SW 1271 (cell line): Measurements from ENCODE around the gene CRELD1.
"Not testable (repeated sequence)": the region's sequence is repeated elsewhere in the genome, so short reads cannot be mapped to it uniquely, and the experiment has no call there.

Source experiments
- DNase-seq, 2 experiments: peaks; one replicate each; lab custom pipeline; 2025; lab: John Stamatoyannopoulos, UW

Gene CRELD1

GRCh38 chr3:9934993-9935392 is 1.4 kb downstream of the CRELD1 start:
- DNase-seq = no peak

- DNase-seq = no peak
Observed at GRCh38 chr3:9935966-9936510, 2.4 kb downstream of the CRELD1 start.

GRCh38 chr3:9937486-9938238 is 4.0 kb downstream of the CRELD1 start:
- no peak for DNase-seq

- DNase-seq = no peak
Observed at GRCh38 chr3:9938966-9939365, 5.3 kb downstream of the CRELD1 start.

GRCh38 chr3:9939906-9940305 is 6.3 kb downstream of the CRELD1 start:
- not testable (repeated sequence) for DNase-seq

GRCh38 chr3:9940746-9941145 is 7.1 kb downstream of the CRELD1 start:
- DNase-seq = no peak

- no peak for DNase-seq
Observed at GRCh38 chr3:9942164-9942563, 8.5 kb downstream of the CRELD1 start.

- no peak for DNase-seq
Observed at GRCh38 chr3:9942934-9943690, 9.5 kb downstream of the CRELD1 start.

- DNase-seq = no peak
Observed at GRCh38 chr3:9944271-9944670, 10.6 kb downstream of the CRELD1 start.

- DNase-seq = no peak
Observed at GRCh38 chr3:9945358-9945757, 11.7 kb downstream of the CRELD1 start.

GRCh38 chr3:9946112-9947024 is 12.7 kb downstream of the CRELD1 start:
- peak; percentile 80 to 92 for DNase-seq

GRCh38 chr3:9947025-9947995 is 13.7 kb downstream of the CRELD1 start:
- peak; percentile 69 to 84 for DNase-seq

GRCh38 chr3:9948586-9948985 is 15.0 kb downstream of the CRELD1 start:
- no peak for DNase-seq

GRCh38 chr3:9949115-9949514 is 15.5 kb downstream of the CRELD1 start:
- DNase-seq = no peak

- no peak for DNase-seq
Observed at GRCh38 chr3:9949626-9950025, 16.0 kb downstream of the CRELD1 start.

- no peak for DNase-seq
Observed at GRCh38 chr3:9951126-9951525, 17.5 kb downstream of the CRELD1 start.

GRCh38 chr3:9951598-9951961 is 17.9 kb downstream of the CRELD1 start:
- no peak for DNase-seq

- DNase-seq = peak in 1 of 2 experiments; percentile 29
Observed at GRCh38 chr3:9951962-9952805, 18.6 kb downstream of the CRELD1 start, which contains the start of gene PRRT3. PRRT3 (minus strand) TSS chr3:9952408; CDS start chr3:9950115, 2,293 bp downstream.

GRCh38 chr3:9955067-9955502 is 21.5 kb downstream of the CRELD1 start:
- no peak for DNase-seq
